K562 (cell line): ENCODE data around the gene MYO18B. TPM values are rescaled to one million over a fixed set of nuclear protein-coding genes. Genes with fewer than 3 reads are reported as not detected.

Experiments used
- ATAC-seq: fragments of 200-7000 bp; cut with Tn5 transposase; 3 replicates; pipeline ENCODE4 v1.9.1; 2020; ENCODE audit warnings: moderate library complexity
- BruUV-seq: library from RNA; stranded (reverse); fragments of 400-500 nt; replicated peaks from 2 replicates; lab custom pipeline; 2021; lab: Mats Ljungman, UMichigan
- CTCF ChIA-PET: fragments of 300-600 bp; formaldehyde crosslinking; extraction: SDS; loops from one replicate; lab custom pipeline; 2021; ENCODE audit warnings: low intra/inter-chr PET ratio; lab: Yijun Ruan, JAX
- POLR2A ChIA-PET: fragments of 300-600, 350-650 bp; sonication (Branson Sonifier 250); formaldehyde crosslinking; extraction: SDS; loops from one replicate; lab custom pipeline; 2021; ENCODE audit warnings: antibody characterized with exemption, inconsistent platforms; lab: Yijun Ruan, JAX
- DNase-seq, 4 experiments: peaks; one replicate each; pipeline versions ENCODE4 v3.0.0 to v3.0.0-alpha.2; 2011 to 2018; ENCODE audit warnings: low spot score in 3 of 4, mixed read lengths in 3 of 4; ENCODE audit errors: extremely low read depth in 1 of 4
- FAIRE-seq: peaks from 2 replicates; lab custom pipeline; 2011; peaks lifted over from hg19 to GRCh38; lab: Jason Lieb, UNC
- H2AFZ ChIP-seq: 2 replicates; pipeline ENCODE4 v1.6.0; 2011; ENCODE audit warnings: low read depth, low read length, control low read depth, inconsistent platforms
- H3K27ac ChIP-seq: fragments of 200-600 bp; 3 replicates; pipeline ENCODE4 v1.8.0; 2011; ENCODE audit warnings: low read depth, mild to moderate bottlenecking, control low read depth, inconsistent platforms, low read length, moderate library complexity, mixed read lengths; ENCODE audit errors: extremely low read depth
- H3K27me3 ChIP-seq, 2 experiments: fragments of 300-600 bp in 1 of 2; 2 replicates in 1 of 2; 3 replicates in 1 of 2; pipeline versions ENCODE4 v1.6.0 to v1.8.0; 2011; ENCODE audit warnings: inconsistent platforms in 2 of 2, low read length in 2 of 2, mild to moderate bottlenecking in 1 of 2, mixed read lengths in 1 of 2, moderate library complexity in 1 of 2; ENCODE audit not compliant: control insufficient read depth in 2 of 2, insufficient read depth in 2 of 2
- H3K36me3 ChIP-seq: fragments of 300-600 bp; 3 replicates; pipeline ENCODE4 v1.8.0; 2011; ENCODE audit warnings: mild to moderate bottlenecking, low read length, inconsistent platforms; ENCODE audit not compliant: control insufficient read depth, insufficient read depth
- H3K4me1 ChIP-seq, 2 experiments: fragments of 200-600 bp in 1 of 2; replicated peaks in 1 of 2; 2 replicates in 1 of 2; 3 replicates in 1 of 2; pipeline versions ENCODE4 v1.5.1 to v1.8.0; 2011; ENCODE audit warnings: inconsistent platforms in 2 of 2, low read length in 2 of 2, mild to moderate bottlenecking in 1 of 2, mixed read lengths in 1 of 2, moderate library complexity in 1 of 2; ENCODE audit not compliant: control insufficient read depth in 2 of 2, insufficient read depth in 2 of 2
- H3K4me2 ChIP-seq: 2 replicates; pipeline ENCODE4 v1.6.1; 2011; ENCODE audit warnings: low read length, control low read depth, inconsistent platforms, mixed read lengths; ENCODE audit not compliant: insufficient read depth
- H3K4me3 ChIP-seq: fragments of 200-600 bp; sonication (generic), shearing (Covaris generic); 2 replicates; pipeline ENCODE4 v1.5.1; 2016; ENCODE audit warnings: control low read depth, inconsistent platforms
- H3K79me2 ChIP-seq: fragments of 200-600 bp; 3 replicates; pipeline ENCODE4 v1.8.0; 2011; ENCODE audit warnings: low read length, inconsistent platforms; ENCODE audit not compliant: control insufficient read depth, insufficient read depth
- H3K9ac ChIP-seq, 2 experiments: 2 replicates each; pipeline versions ENCODE4 v1.6.0 to v1.6.1; 2011; ENCODE audit warnings: low read depth in 2 of 2, low read length in 2 of 2, control low read depth in 1 of 2, inconsistent platforms in 1 of 2, mild to moderate bottlenecking in 1 of 2, mixed read lengths in 1 of 2; ENCODE audit not compliant: insufficient read depth in 1 of 2
- H3K9me1 ChIP-seq: one replicate; pipeline ENCODE4 v1.6.0; 2011; ENCODE audit warnings: inconsistent platforms, mild to moderate bottlenecking, low read length, moderate library complexity; ENCODE audit not compliant: control insufficient read depth, insufficient read depth
- H3K9me3 ChIP-seq: replicated peaks from 2 replicates; pipeline ENCODE4 v1.5.1; 2011; ENCODE audit warnings: low read depth, low read length, inconsistent platforms; ENCODE audit not compliant: control insufficient read depth, insufficient read depth
- H4K20me1 ChIP-seq: replicated peaks from 2 replicates; pipeline ENCODE4 v1.6.1; 2011; ENCODE audit warnings: low read length, inconsistent platforms, mixed read lengths; ENCODE audit not compliant: control insufficient read depth, insufficient read depth
- ARID3B ChIP-seq: fragments of 250-450 bp; sonication (Bioruptor Pico); IDR thresholded peaks from 2 replicates; pipeline ENCODE4 v1.4.0; 2020; ENCODE audit warnings: borderline replicate concordance
- CTCF ChIP-seq, 3 experiments: IDR thresholded peaks in 2 of 3; conservative IDR thresholded peaks in 1 of 3; 2 replicates each; pipeline ENCODE4 v1.5.1; 2011 to 2012; ENCODE audit warnings: low read length in 3 of 3, mild to moderate bottlenecking in 3 of 3, control low read depth in 2 of 3, improper control_type of control experiment in 1 of 3, inconsistent platforms in 1 of 3, low read depth in 1 of 3, mixed read lengths in 1 of 3, moderate library complexity in 1 of 3; ENCODE audit not compliant: insufficient read depth in 2 of 3
- CTCFL ChIP-seq: IDR thresholded peaks from 2 replicates; pipeline ENCODE4 v1.6.1; 2011; ENCODE audit warnings: borderline replicate concordance, low read depth, mild to moderate bottlenecking, moderate library complexity, low read length; ENCODE audit not compliant: insufficient read depth, poor library complexity, severe bottlenecking
- FOXA3 ChIP-seq, 2 experiments: fragments of 450-650 bp in 1 of 2; sonication (generic) in 1 of 2; formaldehyde crosslinking; IDR thresholded peaks in 1 of 2; conservative IDR thresholded peaks in 1 of 2; 2 replicates each; pipeline versions ENCODE4 v1.4.0 to v1.8.0; 2020 to 2022; ENCODE audit warnings: mild to moderate bottlenecking in 2 of 2, missing genetic modification reagents in 1 of 2
- MXI1 ChIP-seq: IDR thresholded peaks from 2 replicates; pipeline ENCODE4 v1.6.1; 2011; ENCODE audit warnings: low read depth, mild to moderate bottlenecking, improper control_type of control experiment, low read length
- TGIF2 ChIP-seq: sonication (generic); formaldehyde crosslinking; IDR thresholded peaks from 2 replicates; pipeline ENCODE4 v1.8.1; 2022; ENCODE audit warnings: mild to moderate bottlenecking, missing genetic modification reagents, moderate library complexity
- ZNF280A ChIP-seq: fragments of 450-650 bp; IDR thresholded peaks from 2 replicates; pipeline ENCODE4 v1.6.1; 2018; ENCODE audit warnings: mild to moderate bottlenecking, low read depth; ENCODE audit not compliant: partially characterized antibody
- WGBS: fragments of 100-300 bp; shearing (Covaris generic); methylation state at CpG from one replicate; pipeline ENCODE4 v1.1.6; 2016; ENCODE audit warnings: low coverage, mixed read lengths; ENCODE audit not compliant: insufficient coverage; ENCODE audit errors: missing lambda C conversion rate; 5-methylcytosine and 5-hydroxymethylcytosine counted together
- in situ Hi-C: fragments of 300-500 bp; cut with MboI; formaldehyde crosslinking; loops from 4 replicates; pipeline ENCODE4 v1.15.0; 2018; ENCODE audit warnings: inconsistent platforms, mixed read lengths
- intact Hi-C: fragments of 100-400 bp; cut with micrococcal nuclease; formaldehyde crosslinking; loops from 2 replicates; pipeline ENCODE4 v1.14.2; 2022
- polyA plus RNA-seq, 8 experiments: library from polyadenylated mRNA; depleted of rRNA in 4 of 8; stranded (reverse) in 5 of 8; unstranded in 3 of 8; fragments of >200 nt; fragmentation: Nextera tagmentation in 2 of 8; fragmentation: Illumina TruSeq in 1 of 8; extraction: Ambion mirVana in 2 of 8; extraction: Trizol in 1 of 8; gene quantifications; 2 replicates each; pipeline versions ENCODE4 v1.2.1 to v1.2.3, GENCODE V29; 2011 to 2014; ENCODE audit warnings: inconsistent platforms in 1 of 8, missing spikeins in 1 of 8
- total RNA-seq, 7 experiments: library from RNA; depleted of rRNA in 6 of 7; stranded (reverse); fragments of >200 nt in 6 of 7; fragmentation: Illumina TruSeq in 2 of 7; extraction: Trizol in 2 of 7; gene quantifications; 2 replicates each; pipeline versions ENCODE4 v1.2.1 to v1.2.3, GENCODE V29; 2011 to 2021; ENCODE audit warnings: low replicate concordance in 1 of 7

The MYO18B gene
- total and polyA plus RNA-seq, 9 of the 15 experiments (the other 6 are each of a cell fraction or from before 2014, with no cell fraction given): 0.06 to 7.0 (median 4.3) TPM

DNA sequence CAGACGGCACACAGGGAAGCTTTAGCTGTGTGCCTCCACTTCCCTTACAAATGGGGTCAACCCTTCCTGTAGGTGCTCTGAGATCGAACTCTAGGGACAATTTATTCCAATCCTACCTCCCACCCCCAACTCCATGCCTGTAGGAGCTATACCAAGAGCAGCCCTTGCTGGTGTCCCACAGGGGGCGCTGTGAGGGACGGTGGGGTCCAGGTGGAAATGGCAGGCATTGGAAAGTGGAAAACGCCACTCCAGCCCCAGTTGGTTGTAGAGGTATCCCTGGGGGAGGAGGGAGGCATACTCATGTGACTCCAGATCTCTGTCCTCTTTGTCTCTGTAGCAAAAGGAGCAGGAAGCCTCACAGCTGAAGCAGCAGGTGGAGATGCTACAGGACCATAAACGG lies 161.3 kb downstream of the MYO18B start:
- no peaks in the 10 kb centered on the region for H3K4me1 ChIP-seq
- TF ChIP-seq ZNF280A (no peak), FOXA3 (CRISPR knock-in tag; conservative IDR thresholded peaks at IDR 0.05 in 1 of 2, IDR thresholded peaks at IDR 0.05 in 1 of 2) (no peak), CTCF (IDR thresholded peaks at IDR 0.05 in 2 of 3, conservative IDR thresholded peaks at IDR 0.05 in 1 of 3; ENCODE audit: insufficient read depth in 2 of 3, low read depth in 1 of 3, low read length in 3 of 3) (peak in 2 of 3 experiments; percentile 26 to 62; a peak in 4 of 6 replicates), ARID3B (no peak), MXI1 (no peak), CTCFL (peak; percentile 52), TGIF2 (CRISPR knock-in tag) (no peak)
- FAIRE-seq (no peak), DNase-seq (peak; percentile 30 to 49 (median 44)), ATAC-seq (peak; percentile 63)
- BruUV-seq: no TSS peak
- CTCF ChIA-PET: no interaction called here
- H3K36me3 ChIP-seq: peaks cover 37% of the 10 kb centered on the region; the same call in 2 of the 3 replicates
- POLR2A ChIA-PET: interaction anchor here (0.6 kb wide), 1 partner anchor 605 kb away, joined by 3 read pairs; no protein-coding TSS in a partner anchor
- no peaks in the 10 kb centered on the region for H3K27me3 ChIP-seq
- no peak overlapping the region for H3K9ac ChIP-seq
- H3K9me3 ChIP-seq: no peaks in the 10 kb centered on the region
- H2AFZ ChIP-seq: no peak overlapping the region
- H3K4me2 ChIP-seq: no peak overlapping the region
- no peaks in the 10 kb centered on the region for H4K20me1 ChIP-seq
- intact Hi-C loops: no loop called here
- no peaks in the 10 kb centered on the region for H3K9me1 ChIP-seq
- in situ Hi-C loops: no loop called here
- no peaks in the 10 kb centered on the region for H3K79me2 ChIP-seq
- no peak overlapping the region for H3K4me3 ChIP-seq
- no peak overlapping the region for H3K27ac ChIP-seq
- 61% methylated on average over 3 of the region's 6 CpGs for WGBS
